ENCODE data around the gene SAMD3.

DNA sequence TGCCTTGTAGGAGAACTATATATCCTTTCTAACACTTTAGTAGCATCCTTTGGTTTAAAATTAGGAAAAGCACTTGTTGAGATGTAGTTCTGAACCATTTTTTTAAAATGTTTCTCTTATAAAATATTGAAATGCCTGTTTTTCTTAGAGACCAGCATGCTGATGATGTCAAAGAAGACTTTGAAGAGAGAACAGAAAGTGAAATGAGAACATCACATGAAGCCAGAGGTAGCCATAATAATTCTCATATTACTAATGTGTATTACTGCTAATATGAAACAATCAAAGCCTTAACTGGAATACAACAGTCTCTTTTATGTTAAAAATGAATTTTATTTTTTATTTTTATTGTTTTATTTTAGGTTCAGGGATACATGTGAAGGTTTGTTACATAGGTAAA, 102.0 kb downstream of the SAMD3 start:
- TF ChIP-seq, protein P1, sequence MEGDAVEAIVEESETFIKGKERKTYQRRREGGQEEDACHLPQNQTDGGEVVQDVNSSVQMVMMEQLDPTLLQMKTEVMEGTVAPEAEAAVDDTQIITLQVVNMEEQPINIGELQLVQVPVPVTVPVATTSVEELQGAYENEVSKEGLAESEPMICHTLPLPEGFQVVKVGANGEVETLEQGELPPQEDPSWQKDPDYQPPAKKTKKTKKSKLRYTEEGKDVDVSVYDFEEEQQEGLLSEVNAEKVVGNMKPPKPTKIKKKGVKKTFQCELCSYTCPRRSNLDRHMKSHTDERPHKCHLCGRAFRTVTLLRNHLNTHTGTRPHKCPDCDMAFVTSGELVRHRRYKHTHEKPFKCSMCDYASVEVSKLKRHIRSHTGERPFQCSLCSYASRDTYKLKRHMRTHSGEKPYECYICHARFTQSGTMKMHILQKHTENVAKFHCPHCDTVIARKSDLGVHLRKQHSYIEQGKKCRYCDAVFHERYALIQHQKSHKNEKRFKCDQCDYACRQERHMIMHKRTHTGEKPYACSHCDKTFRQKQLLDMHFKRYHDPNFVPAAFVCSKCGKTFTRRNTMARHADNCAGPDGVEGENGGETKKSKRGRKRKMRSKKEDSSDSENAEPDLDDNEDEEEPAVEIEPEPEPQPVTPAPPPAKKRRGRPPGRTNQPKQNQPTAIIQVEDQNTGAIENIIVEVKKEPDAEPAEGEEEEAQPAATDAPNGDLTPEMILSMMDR (IDR thresholded peaks at IDR 0.05): no peak
- TF ChIP-seq POLR2A (IDR thresholded peaks at IDR 0.05): no peak

Data from adrenal gland (tissue), 5 donors.